Esophagus muscularis mucosa (tissue), 4 donors: Measurements from ENCODE around the gene METAP1D.

ENCODE experiments used
- CTCF ChIP-seq, 3 experiments: fragments of 200-600 bp in 2 of 3; fragments of 450-650 bp in 1 of 3; sonication (generic) in 2 of 3; IDR thresholded peaks; one replicate each; pipeline ENCODE4 v1.5.1; 2017 to 2019; ENCODE audit warnings: antibody characterized with exemption in 3 of 3, mild to moderate bottlenecking in 2 of 3, moderate library complexity in 1 of 3
- EP300 ChIP-seq: sonication (generic); formaldehyde crosslinking; IDR thresholded peaks from one replicate; pipeline ENCODE4 v1.6.1; 2017; ENCODE audit warnings: antibody characterized with exemption
- POLR2A ChIP-seq: fragments of 450-650 bp; IDR thresholded peaks from one replicate; pipeline ENCODE4 v1.6.1; 2017; ENCODE audit warnings: antibody characterized with exemption, moderate library complexity, mild to moderate bottlenecking, low read depth
- POLR2AphosphoS5 ChIP-seq, 2 donors: sonication (generic); formaldehyde crosslinking; IDR thresholded peaks; one replicate each; pipeline ENCODE4 v1.6.1; 2017; ENCODE audit warnings: antibody characterized with exemption in 2 of 2

GRCh38 chr2:171952748-171953147 lies 47.0 kb upstream of the METAP1D start:
- TF ChIP-seq POLR2A (no peak), CTCF (IDR thresholded peaks at IDR 0.05) (no peak), POLR2AphosphoS5 (IDR thresholded peaks at IDR 0.05) (no peak), EP300 (no peak)
